Fibroblast of lung (primary cell): ENCODE results near the gene SFI1.

Experiments
- EZH2 ChIP-seq: IDR thresholded peaks from 2 replicates; pipeline ENCODE4 v1.5.1; 2012; ENCODE audit warnings: low read length, control low read depth, mild to moderate bottlenecking; ENCODE audit errors: missing control alignments
- TF ChIP-seq, protein P1 (sequence below), 2 donors: IDR thresholded peaks in 1 of 2; conservative IDR thresholded peaks in 1 of 2; 1 replicate in 1 of 2; 2 replicates in 1 of 2; pipeline ENCODE4 v1.5.1; 2011 to 2012; ENCODE audit warnings: low read length in 2 of 2, control low read depth in 1 of 2, inconsistent platforms in 1 of 2, low read depth in 1 of 2, mild to moderate bottlenecking in 1 of 2

DNA sequence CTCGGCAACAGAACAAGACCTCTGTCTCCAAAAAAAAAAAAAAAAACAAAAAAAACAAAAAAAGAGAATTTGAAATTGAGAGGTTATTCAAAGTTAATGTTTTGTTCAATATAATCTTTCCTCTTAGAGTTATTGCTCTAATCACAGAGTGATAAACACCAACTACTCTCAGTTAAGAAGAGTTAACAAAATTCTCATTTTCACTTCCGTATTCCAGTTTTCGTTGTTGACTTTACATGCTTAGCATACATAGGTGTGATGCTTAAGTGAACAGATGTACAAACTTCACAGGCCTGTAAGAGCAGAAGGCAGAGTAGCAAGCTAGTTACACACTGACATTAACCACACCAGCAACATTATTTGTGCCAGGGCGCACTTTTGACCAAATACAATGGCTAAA is 19.0 kb upstream of the SFI1 start:
- TF ChIP-seq, protein P1, sequence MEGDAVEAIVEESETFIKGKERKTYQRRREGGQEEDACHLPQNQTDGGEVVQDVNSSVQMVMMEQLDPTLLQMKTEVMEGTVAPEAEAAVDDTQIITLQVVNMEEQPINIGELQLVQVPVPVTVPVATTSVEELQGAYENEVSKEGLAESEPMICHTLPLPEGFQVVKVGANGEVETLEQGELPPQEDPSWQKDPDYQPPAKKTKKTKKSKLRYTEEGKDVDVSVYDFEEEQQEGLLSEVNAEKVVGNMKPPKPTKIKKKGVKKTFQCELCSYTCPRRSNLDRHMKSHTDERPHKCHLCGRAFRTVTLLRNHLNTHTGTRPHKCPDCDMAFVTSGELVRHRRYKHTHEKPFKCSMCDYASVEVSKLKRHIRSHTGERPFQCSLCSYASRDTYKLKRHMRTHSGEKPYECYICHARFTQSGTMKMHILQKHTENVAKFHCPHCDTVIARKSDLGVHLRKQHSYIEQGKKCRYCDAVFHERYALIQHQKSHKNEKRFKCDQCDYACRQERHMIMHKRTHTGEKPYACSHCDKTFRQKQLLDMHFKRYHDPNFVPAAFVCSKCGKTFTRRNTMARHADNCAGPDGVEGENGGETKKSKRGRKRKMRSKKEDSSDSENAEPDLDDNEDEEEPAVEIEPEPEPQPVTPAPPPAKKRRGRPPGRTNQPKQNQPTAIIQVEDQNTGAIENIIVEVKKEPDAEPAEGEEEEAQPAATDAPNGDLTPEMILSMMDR (conservative IDR thresholded peaks at IDR 0.05 in 1 of 2, IDR thresholded peaks at IDR 0.05 in 1 of 2; ENCODE audit: low read depth in 1 of 2, low read length in 2 of 2): no peak
- no peak for TF ChIP-seq EZH2
